ENCODE measurements around the gene GCHFR. TPM values are rescaled to one million over a fixed set of nuclear protein-coding genes. Genes with fewer than 3 reads are reported as not detected.

GCHFR gene
- total RNA-seq, 4 donors from 2014 or later: 39.4 to 70.3 (median 56.2) TPM

- H3K4me3 ChIP-seq: no peak overlapping the region
- H3K27ac ChIP-seq: no peak overlapping the region
- peaks cover 27% of the 10 kb centered on the region for H3K36me3 ChIP-seq
- no peaks in the 10 kb centered on the region for H3K9me3 ChIP-seq
- DNase-seq (ENCODE audit: low spot score in 2 of 2): no peak
- H3K4me1 ChIP-seq: peaks cover 22% of the 10 kb centered on the region
- H3K27me3 ChIP-seq: no peaks in the 10 kb centered on the region
- 71% methylated on average over 8 of the region's 8 CpGs for WGBS
- no peak for TF ChIP-seq POLR2AphosphoS5 (IDR thresholded peaks at IDR 0.05)
- no peak for TF ChIP-seq CTCF (IDR thresholded peaks at IDR 0.05)
- TF ChIP-seq POLR2A (IDR thresholded peaks at IDR 0.05): no peak
- TF ChIP-seq EP300 (IDR thresholded peaks at IDR 0.05): no peak
Observed at GRCh38 chr15:40808861-40809450, 45.1 kb downstream of the GCHFR start.

GRCh38 chr15:40812721-40813425, 49.0 kb downstream of the GCHFR start:
- Histone ChIP-seq H3K9me3 (no peaks in the 10 kb centered on the region), H3K27ac (no peak overlapping the region), H3K4me1 (peaks cover 8% of the 10 kb centered on the region), H3K4me3 (no peak overlapping the region), H3K27me3 (no peaks in the 10 kb centered on the region), H3K36me3 (peaks cover 37% of the 10 kb centered on the region)
- 90% methylated on average over 10 of the region's 12 CpGs for WGBS
- TF ChIP-seq EP300 (IDR thresholded peaks at IDR 0.05) (no peak), POLR2AphosphoS5 (IDR thresholded peaks at IDR 0.05) (no peak), POLR2A (IDR thresholded peaks at IDR 0.05) (no peak), CTCF (IDR thresholded peaks at IDR 0.05) (no peak)
- no peak for DNase-seq (ENCODE audit: low spot score in 2 of 2)

- H3K36me3 ChIP-seq: peaks cover 32% of the 10 kb centered on the region
- H3K4me3 ChIP-seq: no peak overlapping the region
- no peaks in the 10 kb centered on the region for H3K27me3 ChIP-seq
- TF ChIP-seq POLR2AphosphoS5 (IDR thresholded peaks at IDR 0.05) (no peak), EP300 (IDR thresholded peaks at IDR 0.05) (no peak), CTCF (IDR thresholded peaks at IDR 0.05) (no peak), POLR2A (IDR thresholded peaks at IDR 0.05) (no peak)
- H3K9me3 ChIP-seq: no peaks in the 10 kb centered on the region
- DNase-seq (ENCODE audit: low spot score in 2 of 2): no peak
- WGBS: 72% methylated on average over 4 of the region's 4 CpGs
- H3K4me1 ChIP-seq: no peaks in the 10 kb centered on the region
- H3K27ac ChIP-seq: no peak overlapping the region
Observed at GRCh38 chr15:40815042-40815698, 51.3 kb downstream of the GCHFR start.

Other genes with a start within 250 kb of the GCHFR start
- gene CCDC32, start 199.0 kb upstream of the GCHFR start, total RNA-seq: 10 to 100 TPM; 13.4 to 27.6 (median 19.6) TPM
- 10 to 100 TPM in 3 of 4 donors, 1 to 10 TPM in 1; 8.1 to 14.0 (median 12.1) TPM for gene RPUSD2, start 194.8 kb upstream of the GCHFR start, total RNA-seq
- gene KNL1, start 169.8 kb upstream of the GCHFR start, total RNA-seq: 1 to 10 TPM; 2.5 to 4.9 (median 3.1) TPM
- 1 to 10 TPM in 2 of 4 donors, under 1 TPM in 2; 0.64 to 2.2 (median 1.1) TPM for gene RAD51, start 68.9 kb upstream of the GCHFR start, total RNA-seq
- 10 to 100 TPM; 25.4 to 44.8 (median 35.6) TPM for gene RMDN3, start 8.8 kb upstream of the GCHFR start, total RNA-seq
- gene C15orf62, start 5.9 kb downstream of the GCHFR start, total RNA-seq: 10 to 100 TPM in 3 of 4 donors, 1 to 10 TPM in 1; 6.8 to 25.2 (median 19.6) TPM
- 10 to 100 TPM; 33.3 to 57.1 (median 37.9) TPM for gene ZFYVE19, start 43.0 kb downstream of the GCHFR start, total RNA-seq
- 10 to 100 TPM; 20.4 to 40.2 (median 30.3) TPM for gene DNAJC17, start 43.4 kb downstream of the GCHFR start, total RNA-seq
- not detected for gene PPP1R14D, start 64.6 kb downstream of the GCHFR start, total RNA-seq
- 100 to 1,000 TPM; 303 to 430 (median 372) TPM for gene SPINT1, start 80.0 kb downstream of the GCHFR start, total RNA-seq
- 10 to 100 TPM; 46.9 to 96.3 (median 79.7) TPM for gene RHOV, start 110.2 kb downstream of the GCHFR start, total RNA-seq
- 10 to 100 TPM; 15.0 to 24.9 (median 19.7) TPM for gene VPS18, start 130.4 kb downstream of the GCHFR start, total RNA-seq
- 1 to 10 TPM in 3 of 4 donors, under 1 TPM in 1; 0.47 to 5.3 (median 2.6) TPM for gene DLL4, start 165.3 kb downstream of the GCHFR start, total RNA-seq
- 1 to 10 TPM in 3 of 4 donors, not detected in 1; 2.6 to 10.0 (median 3.3) TPM for gene CHAC1, start 189.4 kb downstream of the GCHFR start, total RNA-seq

Measured in suprapubic skin (tissue), 4 donors.